ENCODE measurements around the gene SLC38A4. TPM values are rescaled to one million over a fixed set of nuclear protein-coding genes. Genes with fewer than 3 reads are reported as not detected.

Gene SLC38A4
- total RNA-seq, 1 donor from 2014 or later, result 0.31 TPM

GRCh38 chr12:46723629-46724419 lies 102.0 kb downstream of the SLC38A4 start:
- ATAC-seq (no peak), DNase-seq (ENCODE audit: low spot score) (no peak)
- intact Hi-C loops (cut with DNase I), result no loop called here

GRCh38 chr12:46722394-46723185 lies 103.2 kb downstream of the SLC38A4 start:
- ATAC-seq (no peak), DNase-seq (ENCODE audit: low spot score) (no peak)
- intact Hi-C loops (cut with DNase I), result no loop called here

GRCh38 chr12:46718495-46718894 lies 107.3 kb downstream of the SLC38A4 start:
- no peak for DNase-seq (ENCODE audit: low spot score)
- ATAC-seq, result no peak
- intact Hi-C loops (cut with DNase I), result no loop called here

GRCh38 chr12:46717868-46718267 lies 107.9 kb downstream of the SLC38A4 start:
- ATAC-seq (no peak), DNase-seq (ENCODE audit: low spot score) (no peak)
- intact Hi-C loops (cut with DNase I), result no loop called here

GRCh38 chr12:46717159-46717558 lies 108.6 kb downstream of the SLC38A4 start:
- no peak for ATAC-seq
- intact Hi-C loops (cut with DNase I), result no loop called here
- no peak for DNase-seq (ENCODE audit: low spot score)
